Natural killer cell (primary cell): ENCODE measurements around the gene ITGA2. TPM values are rescaled to one million over a fixed set of nuclear protein-coding genes. Genes with fewer than 3 reads are reported as not detected.

Experiments used
- ATAC-seq, 3 donors: fragments of 150-1000 bp in 2 of 3; fragments of 200-7000 bp in 1 of 3; cut with Tn5 transposase; 1 replicate in 1 of 3; 2 replicates in 2 of 3; pipeline ENCODE4 v1.10.0; 2021; ENCODE audit warnings: mild to moderate bottlenecking in 2 of 3, moderate library complexity in 2 of 3
- DNase-seq, 2 donors: peaks; one replicate each; pipeline versions ENCODE4 v3.0.0 to v3.0.0-alpha.2; 2013 to 2021; ENCODE audit warnings: mixed read lengths in 1 of 2
- H3K27ac ChIP-seq: one replicate; pipeline ENCODE4 v1.5.1; 2013; ENCODE audit warnings: mild to moderate bottlenecking, low read length
- H3K27me3 ChIP-seq: one replicate; pipeline ENCODE4 v1.6.1; 2013; ENCODE audit warnings: low read length; ENCODE audit not compliant: control insufficient read depth, insufficient read depth
- H3K36me3 ChIP-seq: one replicate; pipeline ENCODE4 v1.6.1; 2013; ENCODE audit warnings: low read length; ENCODE audit not compliant: control insufficient read depth, insufficient read depth
- H3K4me1 ChIP-seq: one replicate; pipeline ENCODE4 v1.6.1; 2013; ENCODE audit warnings: low read length; ENCODE audit not compliant: control insufficient read depth, insufficient read depth
- H3K4me3 ChIP-seq: one replicate; pipeline ENCODE4 v1.5.1; 2013; ENCODE audit warnings: low read length
- H3K9me3 ChIP-seq: one replicate; pipeline ENCODE4 v1.6.1; 2013; ENCODE audit warnings: low read length; ENCODE audit not compliant: control insufficient read depth, insufficient read depth
- H3K27ac Mint-ChIP-seq, 2 donors: one replicate each; pipeline ENCODE4 v1.8.0; 2022; ENCODE audit warnings: mild to moderate bottlenecking in 2 of 2, mixed read lengths in 2 of 2, moderate library complexity in 1 of 2
- H3K27me3 Mint-ChIP-seq, 2 donors: one replicate each; pipeline ENCODE4 v1.8.0; 2022; ENCODE audit warnings: low read depth in 2 of 2, mixed read lengths in 2 of 2
- H3K36me3 Mint-ChIP-seq: one replicate; pipeline ENCODE4 v1.8.0; 2022; ENCODE audit warnings: mixed read lengths
- H3K4me1 Mint-ChIP-seq, 2 donors: one replicate each; pipeline ENCODE4 v1.8.0; 2022; ENCODE audit warnings: mixed read lengths in 2 of 2
- H3K4me3 Mint-ChIP-seq: one replicate; pipeline ENCODE4 v1.8.0; 2022; ENCODE audit warnings: mild to moderate bottlenecking, moderate library complexity, mixed read lengths
- H3K9me3 Mint-ChIP-seq, 2 donors: one replicate each; pipeline ENCODE4 v1.8.0; 2022; ENCODE audit warnings: mixed read lengths in 2 of 2
- CTCF ChIP-seq: fragments of 200-600 bp; IDR thresholded peaks from one replicate; pipeline ENCODE4 v1.8.0; 2022; ENCODE audit warnings: antibody characterized with exemption
- whole genome bisulfite sequencing: methylation state at CpG from one replicate; pipeline ENCODE4 v1.1.7; 2013; ENCODE audit warnings: missing lambda C conversion rate; ENCODE audit not compliant: insufficient coverage; 5-methylcytosine and 5-hydroxymethylcytosine counted together
- intact Hi-C: fragments of 100-400 bp; cut with micrococcal nuclease; formaldehyde crosslinking; loops from one replicate; pipeline ENCODE4 v1.14.2; 2022
- total RNA-seq, 4 donors: library from RNA; stranded (reverse); fragments of 120-200 nt in 1 of 4; gene quantifications; one replicate each; pipeline versions ENCODE4 v1.2.3 to v1.2.4, GENCODE V29; 2013 to 2022

The ITGA2 gene
- total RNA-seq, 3 donors from 2014 or later (not counting 1 experiment from before 2014, with no cell fraction given), result 0.11 to 0.26 (median 0.20) TPM

GRCh38 chr5:53039855-53040254 is 50.7 kb downstream of the ITGA2 start:
- whole genome bisulfite sequencing, result 58% methylated on average over 3 of the region's 3 CpGs

GRCh38 chr5:53041071-53041692 is 52.0 kb downstream of the ITGA2 start:
- H3K27me3 ChIP-seq, result no peaks in the 10 kb centered on the region
- H3K4me1 ChIP-seq, result no peaks in the 10 kb centered on the region
- H3K9me3 ChIP-seq, result no peaks in the 10 kb centered on the region
- WGBS, result 24% methylated on average over 3 of the region's 4 CpGs
- H3K27ac Mint-ChIP-seq, result peak overlapping the region in 1 of 2 donors; percentile 51
- DNase-seq (peak in 1 of 2 donors; percentile 33), ATAC-seq (peak; percentile 36 to 61 (median 52))
- no peaks in the 10 kb centered on the region for H3K36me3 ChIP-seq
- no peak overlapping the region for H3K27ac ChIP-seq
- TF ChIP-seq CTCF, result no peak
- no peaks in the 10 kb centered on the region for H3K9me3 Mint-ChIP-seq
- H3K36me3 Mint-ChIP-seq, result no peaks in the 10 kb centered on the region
- H3K4me3 ChIP-seq, result peak overlapping the region; percentile 8
- no peaks in the 10 kb centered on the region for H3K27me3 Mint-ChIP-seq
- peak overlapping the region; percentile 63 for H3K4me3 Mint-ChIP-seq
- peaks cover 12 to 13% of the 10 kb centered on the region in 2 donors for H3K4me1 Mint-ChIP-seq
- intact Hi-C loops, result no loop called here

More at GRCh38 chr5:53039855-53040254, 50.7 kb downstream of the ITGA2 start:
- Mint-ChIP-seq H3K9me3 (no peaks in the 10 kb centered on the region), H3K36me3 (no peaks in the 10 kb centered on the region), H3K27me3 (no peaks in the 10 kb centered on the region), H3K27ac (no peak overlapping the region), H3K4me1 (peaks cover 12 to 13% of the 10 kb centered on the region in 2 donors), H3K4me3 (no peak overlapping the region)
- no peaks in the 10 kb centered on the region for H3K27me3 ChIP-seq
- no peak overlapping the region for H3K27ac ChIP-seq
- peak in 1 of 2 donors; percentile 13 for DNase-seq
- no peak overlapping the region for H3K4me3 ChIP-seq
- no peak for ATAC-seq
- H3K4me1 ChIP-seq, result no peaks in the 10 kb centered on the region
- intact Hi-C loops, result no loop called here
- TF ChIP-seq CTCF, result no peak
- no peaks in the 10 kb centered on the region for H3K36me3 ChIP-seq
- no peaks in the 10 kb centered on the region for H3K9me3 ChIP-seq

GRCh38 chr5:53041740-53042139 is 52.6 kb downstream of the ITGA2 start:
- H3K4me1 Mint-ChIP-seq, result peaks cover 12 to 13% of the 10 kb centered on the region in 2 donors
- peak overlapping the region in 1 of 2 donors; percentile 51 for H3K27ac Mint-ChIP-seq
- DNase-seq (no peak), ATAC-seq (no peak)
- H3K4me1 ChIP-seq, result no peaks in the 10 kb centered on the region
- TF ChIP-seq CTCF, result no peak
- H3K9me3 Mint-ChIP-seq, result no peaks in the 10 kb centered on the region
- H3K9me3 ChIP-seq, result no peaks in the 10 kb centered on the region
- H3K4me3 Mint-ChIP-seq, result no peak overlapping the region
- H3K27me3 ChIP-seq, result no peaks in the 10 kb centered on the region
- WGBS, result 90% methylated on average over 1 of the region's 1 CpG
- no peaks in the 10 kb centered on the region for H3K27me3 Mint-ChIP-seq
- no peaks in the 10 kb centered on the region for H3K36me3 ChIP-seq
- intact Hi-C loops, result no loop called here
- H3K36me3 Mint-ChIP-seq, result no peaks in the 10 kb centered on the region
- H3K27ac ChIP-seq, result no peak overlapping the region
- H3K4me3 ChIP-seq, result no peak overlapping the region

GRCh38 chr5:53045263-53045662 is 56.1 kb downstream of the ITGA2 start:
- Mint-ChIP-seq H3K36me3 (no peaks in the 10 kb centered on the region), H3K27ac (no peak overlapping the region), H3K4me1 (peaks cover 7% of the 10 kb centered on the region in 2 donors), H3K9me3 (no peaks in the 10 kb centered on the region), H3K27me3 (peaks cover under 1 to 1% of the 10 kb centered on the region in 2 donors), H3K4me3 (no peak overlapping the region)
- no peaks in the 10 kb centered on the region for H3K4me1 ChIP-seq
- ATAC-seq, result no peak
- no peak overlapping the region for H3K4me3 ChIP-seq
- H3K27me3 ChIP-seq, result no peaks in the 10 kb centered on the region
- H3K36me3 ChIP-seq, result no peaks in the 10 kb centered on the region
- no peak for DNase-seq
- intact Hi-C loops, result no loop called here
- no peak for TF ChIP-seq CTCF
- no peaks in the 10 kb centered on the region for H3K9me3 ChIP-seq
- no peak overlapping the region for H3K27ac ChIP-seq
